GM12878 (cell line): ENCODE measurements around the gene GPC3. TPM values are rescaled to one million over a fixed set of nuclear protein-coding genes. Genes with fewer than 3 reads are reported as not detected.

Source experiments
- ATAC-seq: fragments of 200-7000 bp; cut with Tn5 transposase; 3 replicates; pipeline ENCODE4 v1.9.1; 2020; ENCODE audit warnings: mild to moderate bottlenecking, moderate library complexity
- BruUV-seq: library from RNA; stranded (reverse); fragments of 400-500 nt; replicated peaks from 2 replicates; lab custom pipeline; 2021; lab: Mats Ljungman, UMichigan
- CTCF ChIA-PET: fragments of 300-600 bp; sonication (Branson Sonifier 250); formaldehyde crosslinking; extraction: SDS; loops from one replicate; lab custom pipeline; 2021; ENCODE audit warnings: inconsistent platforms; lab: Yijun Ruan, JAX
- POLR2A ChIA-PET: fragments of 350-600 bp; formaldehyde crosslinking; extraction: SDS; loops from one replicate; lab custom pipeline; 2021; ENCODE audit warnings: inconsistent platforms; lab: Charles Lee
- RAD21 ChIA-PET: fragments of 300-600 bp; sonication (Branson Sonifier 250); formaldehyde crosslinking; loops from one replicate; lab custom pipeline; 2023; ENCODE audit warnings: antibody characterized with exemption; ENCODE audit not compliant: unreplicated experiment; lab: Charles Lee
- SMC1A ChIA-PET: fragments of 300-600 bp; sonication (Branson Sonifier 250); formaldehyde crosslinking; loops from one replicate; lab custom pipeline; 2023; ENCODE audit not compliant: unreplicated experiment, uncharacterized antibody; lab: Charles Lee
- DNase-seq: peaks from one replicate; pipeline ENCODE4 v3.0.0-alpha.2; 2011; ENCODE audit warnings: low read depth, low spot score
- FAIRE-seq: peaks from 3 replicates; lab custom pipeline; 2011; peaks lifted over from hg19 to GRCh38; lab: Jason Lieb, UNC
- H2AFZ ChIP-seq: 2 replicates; pipeline ENCODE4 v1.6.0; 2011; ENCODE audit warnings: low read depth, low read length, control low read depth; ENCODE audit not compliant: control insufficient read depth
- H3K27ac ChIP-seq: 2 replicates; pipeline ENCODE4 v1.5.1; 2011; ENCODE audit warnings: control low read depth; ENCODE audit not compliant: control insufficient read depth, insufficient read depth
- H3K27me3 ChIP-seq, 2 experiments: replicated peaks in 1 of 2; 2 replicates each; pipeline versions ENCODE4 v1.6.0 to v1.6.1; 2011; ENCODE audit warnings: low read length in 1 of 2; ENCODE audit not compliant: control insufficient read depth in 2 of 2, insufficient read depth in 2 of 2
- H3K36me3 ChIP-seq, 2 experiments: 2 replicates each; pipeline ENCODE4 v1.5.1; 2011; ENCODE audit warnings: low read length in 1 of 2; ENCODE audit not compliant: control insufficient read depth in 2 of 2, insufficient read depth in 2 of 2
- H3K4me1 ChIP-seq: 2 replicates; pipeline ENCODE4 v1.6.1; 2011; ENCODE audit warnings: mild to moderate bottlenecking, low read length, moderate library complexity, mixed read lengths; ENCODE audit not compliant: control insufficient read depth, insufficient read depth
- H3K4me2 ChIP-seq: 2 replicates; pipeline ENCODE4 v1.6.0; 2011; ENCODE audit warnings: control low read depth; ENCODE audit not compliant: control insufficient read depth, insufficient read depth
- H3K4me3 ChIP-seq: fragments of 200-600 bp; sonication (generic); 2 replicates; pipeline ENCODE4 v1.5.1; 2016
- H3K79me2 ChIP-seq: 2 replicates; pipeline ENCODE4 v1.6.0; 2011; ENCODE audit warnings: low read length; ENCODE audit not compliant: control insufficient read depth, insufficient read depth
- H3K9ac ChIP-seq: 2 replicates; pipeline ENCODE4 v1.8.0; 2011; ENCODE audit warnings: low read length, control low read depth, mixed read lengths; ENCODE audit not compliant: control insufficient read depth, insufficient read depth
- H3K9me3 ChIP-seq: replicated peaks from 3 replicates; pipeline ENCODE4 v1.5.1; 2011; ENCODE audit warnings: mild to moderate bottlenecking, low read length; ENCODE audit not compliant: control insufficient read depth, insufficient read depth
- H4K20me1 ChIP-seq: 2 replicates; pipeline ENCODE4 v1.6.0; 2011; ENCODE audit not compliant: control insufficient read depth, insufficient read depth
- BCL3 ChIP-seq: IDR thresholded peaks from 2 replicates; pipeline ENCODE4 v1.6.1; 2011; ENCODE audit warnings: borderline replicate concordance, low read depth, mild to moderate bottlenecking, moderate library complexity, low read length; ENCODE audit not compliant: insufficient read depth, poor library complexity, severe bottlenecking
- ESRRA ChIP-seq: IDR thresholded peaks from 2 replicates; pipeline ENCODE4 v1.6.1; 2012; ENCODE audit warnings: mild to moderate bottlenecking, low read length, improper control_type of control experiment
- FOXM1 ChIP-seq: IDR thresholded peaks from 2 replicates; pipeline ENCODE4 v1.6.1; 2012; ENCODE audit warnings: low read depth, mild to moderate bottlenecking, inconsistent platforms, low read length, moderate library complexity
- GABPA ChIP-seq: IDR thresholded peaks from 2 replicates; pipeline ENCODE4 v1.6.1; 2014; ENCODE audit warnings: antibody characterized with exemption, low read depth, mild to moderate bottlenecking, inconsistent platforms
- MEF2A ChIP-seq: IDR thresholded peaks from 2 replicates; pipeline ENCODE4 v1.6.1; 2011; ENCODE audit warnings: low read depth, mild to moderate bottlenecking, low read length, moderate library complexity; ENCODE audit not compliant: insufficient read depth
- PAX5 ChIP-seq: IDR thresholded peaks from 2 replicates; pipeline ENCODE4 v1.6.1; 2011; ENCODE audit warnings: low read depth, low read length, borderline replicate concordance
- POLR2A ChIP-seq: IDR thresholded peaks from 2 replicates; pipeline ENCODE4 v1.6.1; 2011; ENCODE audit warnings: low read depth, mild to moderate bottlenecking, low read length
- PRDM15 ChIP-seq: fragments of 450-650 bp; formaldehyde crosslinking; IDR thresholded peaks from 2 replicates; pipeline ENCODE4 v1.4.0; 2020; ENCODE audit warnings: mild to moderate bottlenecking, moderate library complexity
- SREBF1 ChIP-seq: IDR thresholded peaks from 2 replicates; pipeline ENCODE4 v1.6.1; 2012; ENCODE audit warnings: mild to moderate bottlenecking, low read length
- TCF7 ChIP-seq: IDR thresholded peaks from 2 replicates; pipeline ENCODE4 v1.6.1; 2014; ENCODE audit warnings: antibody characterized with exemption, borderline replicate concordance
- ZNF622 ChIP-seq: fragments of 450-650 bp; IDR thresholded peaks from 2 replicates; pipeline ENCODE4 v1.6.1; 2017; ENCODE audit warnings: mild to moderate bottlenecking, inconsistent platforms
- WGBS: methylation state at CpG from one replicate; pipeline ENCODE4 v1.1.6; 2016; ENCODE audit warnings: low lambda C conversion rate; ENCODE audit not compliant: insufficient replicate concordance, insufficient coverage; ENCODE audit errors: missing lambda C conversion rate; 5-methylcytosine and 5-hydroxymethylcytosine counted together
- in situ Hi-C: fragments of 300-500 bp; cut with MboI; formaldehyde crosslinking; loops from 9 replicates; pipeline ENCODE4 v1.14.3; 2018; ENCODE audit warnings: mixed read lengths
- intact Hi-C: fragments of 100-400 bp; cut with micrococcal nuclease; formaldehyde crosslinking; loops from one replicate; pipeline ENCODE4 v1.14.2; 2022; ENCODE audit not compliant: unreplicated experiment
- polyA plus RNA-seq, 11 experiments: library from polyadenylated mRNA; depleted of rRNA in 4 of 11; unstranded in 6 of 11; stranded (reverse) in 5 of 11; fragments of >200 nt; fragmentation: Nextera tagmentation in 4 of 11; fragmentation: Illumina TruSeq in 1 of 11; extraction: Ambion mirVana in 4 of 11; extraction: Trizol in 1 of 11; gene quantifications; 1 replicate in 1 of 11; 2 replicates in 10 of 11; pipeline versions ENCODE4 v1.2.1 to v1.2.3, GENCODE V29; 2011 to 2016; ENCODE audit warnings: inconsistent platforms in 2 of 11, missing spikeins in 2 of 11, low read depth in 1 of 11
- total RNA-seq, 4 experiments: library from RNA; depleted of rRNA in 3 of 4; stranded (reverse); fragments of >200 nt in 3 of 4; fragmentation: Illumina TruSeq in 1 of 4; extraction: Trizol in 1 of 4; gene quantifications; 2 replicates each; pipeline versions ENCODE4 v1.2.1 to v1.2.3, GENCODE V29; 2013 to 2021
- TF ChIP-seq, protein P1 (sequence below): fragments of 450-650 bp; IDR thresholded peaks from 2 replicates; pipeline ENCODE4 v1.6.1; 2017; ENCODE audit warnings: mild to moderate bottlenecking, low read depth, inconsistent platforms; ENCODE audit not compliant: poor library complexity, severe bottlenecking

The GPC3 gene
- total and polyA plus RNA-seq, 10 of the 15 experiments (the other 5 are each of a cell fraction or from before 2014, with no cell fraction given) = 0.09 to 0.82 TPM; not detected in 8

GRCh38 chrX:133495464-133496391 is 489.7 kb downstream of the GPC3 start (continued):
- TF ChIP-seq PRDM15 (CRISPR knock-in tag) (no peak), TCF7 (no peak)

- ChIA-PET CTCF (no interaction called here), SMC1A (no interaction called here), POLR2A (interaction anchor here (0.6 kb wide), 1 partner anchor 148 kb away, joined by 6 read pairs; no protein-coding TSS in a partner anchor), RAD21 (no interaction called here)
- H3K9me3 ChIP-seq = no peaks in the 10 kb centered on the region
- H4K20me1 ChIP-seq = no peaks in the 10 kb centered on the region
- no peak overlapping the region for H3K9ac ChIP-seq
- WGBS = 28% methylated on average over 4 of the region's 4 CpGs
- no peaks in the 10 kb centered on the region for H3K79me2 ChIP-seq
- no peaks in the 10 kb centered on the region for H3K36me3 ChIP-seq
- intact Hi-C loops (no loop called here), in situ Hi-C loops (no loop called here)
- no peak for DNase-seq
- H3K4me3 ChIP-seq = no peak overlapping the region
- H3K27me3 ChIP-seq = no peaks in the 10 kb centered on the region
- BruUV-seq = no TSS peak
- ATAC-seq = no peak
- no peak overlapping the region for H3K27ac ChIP-seq
- H2AFZ ChIP-seq = no peak overlapping the region
- H3K4me2 ChIP-seq = no peak overlapping the region
- FAIRE-seq = no peak
- H3K4me1 ChIP-seq = no peaks in the 10 kb centered on the region
- TF ChIP-seq ZNF622 = no peak
- no peak for TF ChIP-seq POLR2A
- TF ChIP-seq FOXM1 = no peak
- no peak for TF ChIP-seq PAX5
- no peak for TF ChIP-seq ESRRA
- TF ChIP-seq, protein P1, sequence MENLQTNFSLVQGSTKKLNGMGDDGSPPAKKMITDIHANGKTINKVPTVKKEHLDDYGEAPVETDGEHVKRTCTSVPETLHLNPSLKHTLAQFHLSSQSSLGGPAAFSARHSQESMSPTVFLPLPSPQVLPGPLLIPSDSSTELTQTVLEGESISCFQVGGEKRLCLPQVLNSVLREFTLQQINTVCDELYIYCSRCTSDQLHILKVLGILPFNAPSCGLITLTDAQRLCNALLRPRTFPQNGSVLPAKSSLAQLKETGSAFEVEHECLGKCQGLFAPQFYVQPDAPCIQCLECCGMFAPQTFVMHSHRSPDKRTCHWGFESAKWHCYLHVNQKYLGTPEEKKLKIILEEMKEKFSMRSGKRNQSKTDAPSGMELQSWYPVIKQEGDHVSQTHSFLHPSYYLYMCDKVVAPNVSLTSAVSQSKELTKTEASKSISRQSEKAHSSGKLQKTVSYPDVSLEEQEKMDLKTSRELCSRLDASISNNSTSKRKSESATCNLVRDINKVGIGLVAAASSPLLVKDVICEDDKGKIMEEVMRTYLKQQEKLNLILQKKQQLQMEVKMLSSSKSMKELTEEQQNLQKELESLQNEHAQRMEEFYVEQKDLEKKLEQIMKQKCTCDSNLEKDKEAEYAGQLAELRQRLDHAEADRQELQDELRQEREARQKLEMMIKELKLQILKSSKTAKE = no peak
- TF ChIP-seq SREBF1 = no peak
- no peak for TF ChIP-seq MEF2A
- TF ChIP-seq BCL3 = no peak
- TF ChIP-seq GABPA = no peak
Observed at GRCh38 chrX:133493366-133493765, 492.0 kb downstream of the GPC3 start.
